SU-DHL-6 (cell line): ENCODE measurements around the gene ITPKB.

Experiments used
- EZH2phosphoT487 ChIP-seq: fragments of 200-600 bp; sonication (generic), shearing (Covaris generic); conservative IDR thresholded peaks from 2 replicates; pipeline ENCODE4 v1.6.1; 2018; ENCODE audit warnings: mild to moderate bottlenecking, antibody characterized with exemption, low read length, moderate library complexity, mixed read lengths
- TF ChIP-seq, protein P1 (sequence below): fragments of 200-600 bp; sonication (generic); IDR thresholded peaks from one replicate; pipeline ENCODE4 v1.5.1; 2017; ENCODE audit warnings: antibody characterized with exemption, mild to moderate bottlenecking, low read length, moderate library complexity; ENCODE audit not compliant: insufficient read depth, poor library complexity, severe bottlenecking

DNA sequence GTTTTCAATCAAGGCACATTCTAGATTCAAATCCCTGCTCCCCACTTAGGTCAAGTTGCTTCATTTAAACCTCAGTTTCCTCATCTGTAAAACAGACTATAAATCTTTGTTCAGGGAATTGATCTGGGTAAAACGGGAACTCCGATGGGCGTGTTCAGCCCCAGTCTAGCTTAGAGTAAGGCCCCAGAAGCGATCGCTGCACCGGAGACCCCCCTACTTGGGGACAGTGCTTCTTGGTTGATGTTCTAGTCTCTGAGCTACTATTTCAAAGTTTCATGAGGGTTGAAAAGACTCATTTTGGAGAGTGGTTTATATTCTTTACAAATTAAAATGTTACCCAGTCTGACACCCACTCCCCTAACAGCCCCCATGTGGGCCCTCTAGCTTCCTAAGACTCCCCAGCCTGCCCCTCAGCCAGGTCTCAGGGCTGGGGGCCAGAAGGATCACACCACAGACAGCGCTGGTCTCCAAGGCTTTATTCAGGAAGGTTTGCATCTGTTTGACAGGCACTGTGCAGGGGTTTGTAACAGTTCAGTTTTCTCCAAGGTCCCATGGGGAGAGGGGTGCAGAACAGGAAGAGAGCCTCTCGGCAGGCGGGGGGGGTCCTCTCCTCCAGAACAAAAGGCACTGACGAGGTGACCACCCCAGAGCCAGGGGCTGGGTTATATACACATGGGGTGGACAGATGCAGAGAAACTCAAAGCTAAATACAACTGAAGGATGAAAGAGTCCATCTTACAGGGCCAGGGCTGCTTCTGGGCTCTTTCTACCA, 107.7 kb downstream of the ITPKB start:
- TF ChIP-seq, protein P1, sequence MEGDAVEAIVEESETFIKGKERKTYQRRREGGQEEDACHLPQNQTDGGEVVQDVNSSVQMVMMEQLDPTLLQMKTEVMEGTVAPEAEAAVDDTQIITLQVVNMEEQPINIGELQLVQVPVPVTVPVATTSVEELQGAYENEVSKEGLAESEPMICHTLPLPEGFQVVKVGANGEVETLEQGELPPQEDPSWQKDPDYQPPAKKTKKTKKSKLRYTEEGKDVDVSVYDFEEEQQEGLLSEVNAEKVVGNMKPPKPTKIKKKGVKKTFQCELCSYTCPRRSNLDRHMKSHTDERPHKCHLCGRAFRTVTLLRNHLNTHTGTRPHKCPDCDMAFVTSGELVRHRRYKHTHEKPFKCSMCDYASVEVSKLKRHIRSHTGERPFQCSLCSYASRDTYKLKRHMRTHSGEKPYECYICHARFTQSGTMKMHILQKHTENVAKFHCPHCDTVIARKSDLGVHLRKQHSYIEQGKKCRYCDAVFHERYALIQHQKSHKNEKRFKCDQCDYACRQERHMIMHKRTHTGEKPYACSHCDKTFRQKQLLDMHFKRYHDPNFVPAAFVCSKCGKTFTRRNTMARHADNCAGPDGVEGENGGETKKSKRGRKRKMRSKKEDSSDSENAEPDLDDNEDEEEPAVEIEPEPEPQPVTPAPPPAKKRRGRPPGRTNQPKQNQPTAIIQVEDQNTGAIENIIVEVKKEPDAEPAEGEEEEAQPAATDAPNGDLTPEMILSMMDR, result no peak
- no peak for TF ChIP-seq EZH2phosphoT487
